OCI-LY1 (cell line): Measurements from ENCODE around the gene EQTN.

ENCODE experiments used
- H2AFZ ChIP-seq: fragments of 200-600 bp; sonication (generic), shearing (Covaris generic); 2 replicates; pipeline ENCODE4 v1.6.0; 2014; ENCODE audit warnings: antibody characterized with exemption, mild to moderate bottlenecking, low read length
- H3F3A ChIP-seq: fragments of 200-600 bp; sonication (generic), shearing (Covaris generic); 2 replicates; pipeline ENCODE4 v1.6.0; 2014; ENCODE audit warnings: mild to moderate bottlenecking, antibody characterized with exemption, low read length, moderate library complexity; ENCODE audit not compliant: insufficient read depth
- H3K27ac ChIP-seq: fragments of 200-600 bp; sonication (generic); 2 replicates; pipeline ENCODE4 v1.5.1; 2014; ENCODE audit warnings: low read length, mixed run types, mild to moderate bottlenecking, low read depth; ENCODE audit not compliant: poor library complexity, severe bottlenecking
- H3K27me3 ChIP-seq: fragments of 200-600 bp; sonication (generic); 2 replicates; pipeline ENCODE4 v1.6.0; 2014; ENCODE audit warnings: antibody characterized with exemption, mild to moderate bottlenecking, low read length, moderate library complexity; ENCODE audit not compliant: insufficient read depth
- H3K36me3 ChIP-seq: fragments of 200-600 bp; sonication (generic); 2 replicates; pipeline ENCODE4 v1.6.1; 2014; ENCODE audit warnings: mild to moderate bottlenecking, antibody characterized with exemption, low read length, moderate library complexity, mixed read lengths; ENCODE audit not compliant: insufficient read depth
- H3K4me1 ChIP-seq: fragments of 200-600 bp; sonication (generic); 2 replicates; pipeline ENCODE4 v1.5.1; 2014; ENCODE audit warnings: mild to moderate bottlenecking, low read length, moderate library complexity; ENCODE audit not compliant: insufficient read depth, severe bottlenecking
- H3K4me2 ChIP-seq: fragments of 200-600 bp; sonication (generic), shearing (Covaris generic); 2 replicates; pipeline ENCODE4 v1.6.1; 2014; ENCODE audit warnings: low read length
- H3K4me3 ChIP-seq: fragments of 200-600 bp; sonication (generic); 2 replicates; pipeline ENCODE4 v1.5.1; 2014; ENCODE audit warnings: low read length, low read depth, mild to moderate bottlenecking, mixed read lengths; ENCODE audit not compliant: poor library complexity, severe bottlenecking
- H3K79me2 ChIP-seq: fragments of 200-600 bp; shearing (Covaris generic); 2 replicates; pipeline ENCODE4 v1.6.1; 2016; ENCODE audit warnings: mixed run types, low read length, mixed read lengths; ENCODE audit not compliant: insufficient read depth
- H3K9ac ChIP-seq: fragments of 200-600 bp; sonication (generic), shearing (Covaris generic); 2 replicates; pipeline ENCODE4 v1.6.1; 2014; ENCODE audit warnings: mild to moderate bottlenecking, low read length, mixed read lengths
- H3K9me2 ChIP-seq: fragments of 200-600 bp; sonication (generic), shearing (Covaris generic); 2 replicates; pipeline ENCODE4 v1.6.1; 2014; ENCODE audit warnings: low read depth, mild to moderate bottlenecking, low read length, mixed read lengths
- H3K9me3 ChIP-seq: fragments of 200-600 bp; shearing (Covaris generic); 2 replicates; pipeline ENCODE4 v1.6.1; 2014; ENCODE audit warnings: low read length, mixed read lengths
- H4K20me1 ChIP-seq: fragments of 200-600 bp; sonication (generic), shearing (Covaris generic); 2 replicates; pipeline ENCODE4 v1.6.0; 2016; ENCODE audit warnings: mild to moderate bottlenecking, low read length; ENCODE audit not compliant: insufficient read depth
- EZH2 ChIP-seq: fragments of 200-600 bp; sonication (generic), shearing (Covaris generic); IDR thresholded peaks from 2 replicates; pipeline ENCODE4 v1.8.0; 2017; ENCODE audit warnings: borderline replicate concordance, mixed run types, mild to moderate bottlenecking, antibody characterized with exemption, low read length, moderate library complexity, mixed read lengths
- TF ChIP-seq, protein P1 (sequence below): fragments of 200-600 bp; sonication (generic), shearing (Covaris generic); IDR thresholded peaks from 2 replicates; pipeline ENCODE4 v1.5.1; 2017; ENCODE audit warnings: mild to moderate bottlenecking, antibody characterized with exemption, low read length, moderate library complexity, mixed read lengths

Gene EQTN

DNA sequence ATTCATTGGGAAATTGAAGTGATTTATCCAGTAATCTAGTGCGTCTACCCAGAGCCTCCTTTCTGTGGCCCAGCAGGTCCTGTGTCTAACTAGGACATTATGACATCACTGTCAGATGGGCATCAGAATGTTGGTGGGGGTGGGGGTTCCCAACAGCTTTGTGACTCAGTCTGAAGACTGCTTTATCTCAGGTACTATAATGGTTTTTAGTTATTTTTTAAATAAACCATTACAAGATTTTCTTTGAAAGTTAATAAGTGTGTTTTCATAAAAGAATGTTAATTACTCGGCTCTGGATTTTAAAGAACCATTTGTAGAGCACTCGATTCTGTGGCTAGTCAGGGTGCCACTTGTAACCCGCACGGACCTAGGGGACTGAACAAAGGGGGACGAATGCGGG lies at the start of gene EQTN:
Gene EQTN (minus strand): TSS at position 101 of the 400 bp plus-strand sequence. CDS start 95 bp downstream, at position 6.
- H3K27me3 ChIP-seq = no peaks in the 10 kb centered on the region
- no peak within 1 kb of the TSS for H3K4me3 ChIP-seq
- no peaks in the 10 kb centered on the region for H3K9me3 ChIP-seq
- H2AFZ ChIP-seq = no peak within 1 kb of the TSS
- H3K27ac ChIP-seq = no peak within 1 kb of the TSS
- H3K9me2 ChIP-seq = no peaks in the 10 kb centered on the region
- H3K4me1 ChIP-seq = no peaks in the 10 kb centered on the region
- H4K20me1 ChIP-seq = no peaks in the 10 kb centered on the region
- no peaks in the 10 kb centered on the region for H3K36me3 ChIP-seq
- H3K79me2 ChIP-seq = no peaks in the 10 kb centered on the region
- H3K4me2 ChIP-seq = no peak within 1 kb of the TSS
- TF ChIP-seq, protein P1, sequence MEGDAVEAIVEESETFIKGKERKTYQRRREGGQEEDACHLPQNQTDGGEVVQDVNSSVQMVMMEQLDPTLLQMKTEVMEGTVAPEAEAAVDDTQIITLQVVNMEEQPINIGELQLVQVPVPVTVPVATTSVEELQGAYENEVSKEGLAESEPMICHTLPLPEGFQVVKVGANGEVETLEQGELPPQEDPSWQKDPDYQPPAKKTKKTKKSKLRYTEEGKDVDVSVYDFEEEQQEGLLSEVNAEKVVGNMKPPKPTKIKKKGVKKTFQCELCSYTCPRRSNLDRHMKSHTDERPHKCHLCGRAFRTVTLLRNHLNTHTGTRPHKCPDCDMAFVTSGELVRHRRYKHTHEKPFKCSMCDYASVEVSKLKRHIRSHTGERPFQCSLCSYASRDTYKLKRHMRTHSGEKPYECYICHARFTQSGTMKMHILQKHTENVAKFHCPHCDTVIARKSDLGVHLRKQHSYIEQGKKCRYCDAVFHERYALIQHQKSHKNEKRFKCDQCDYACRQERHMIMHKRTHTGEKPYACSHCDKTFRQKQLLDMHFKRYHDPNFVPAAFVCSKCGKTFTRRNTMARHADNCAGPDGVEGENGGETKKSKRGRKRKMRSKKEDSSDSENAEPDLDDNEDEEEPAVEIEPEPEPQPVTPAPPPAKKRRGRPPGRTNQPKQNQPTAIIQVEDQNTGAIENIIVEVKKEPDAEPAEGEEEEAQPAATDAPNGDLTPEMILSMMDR = no peak
- TF ChIP-seq EZH2 = no peak
- H3F3A ChIP-seq = no peaks in the 10 kb centered on the region
- H3K9ac ChIP-seq = no peak within 1 kb of the TSS

DNA sequence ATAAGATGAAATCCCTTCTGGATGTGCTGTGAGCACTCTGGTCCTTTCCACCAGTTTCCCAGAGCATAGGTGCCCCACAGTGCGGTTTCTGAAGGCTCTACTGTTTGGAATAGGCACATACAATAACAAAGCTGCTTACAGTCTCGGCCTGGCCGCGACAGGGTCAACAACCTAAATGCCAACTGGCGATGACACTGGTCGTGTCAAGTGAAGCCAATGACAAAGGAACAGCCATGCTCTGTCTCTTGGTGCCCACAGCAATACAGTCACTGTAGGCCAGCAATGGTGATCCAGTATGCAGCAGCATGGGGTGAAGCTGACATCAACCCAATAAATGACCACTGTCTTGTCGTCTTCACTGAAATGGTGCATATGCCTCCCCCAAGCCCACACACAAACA lies 47.8 kb upstream of the EQTN start:
- TF ChIP-seq, protein P1 = no peak
- TF ChIP-seq EZH2 = no peak

DNA sequence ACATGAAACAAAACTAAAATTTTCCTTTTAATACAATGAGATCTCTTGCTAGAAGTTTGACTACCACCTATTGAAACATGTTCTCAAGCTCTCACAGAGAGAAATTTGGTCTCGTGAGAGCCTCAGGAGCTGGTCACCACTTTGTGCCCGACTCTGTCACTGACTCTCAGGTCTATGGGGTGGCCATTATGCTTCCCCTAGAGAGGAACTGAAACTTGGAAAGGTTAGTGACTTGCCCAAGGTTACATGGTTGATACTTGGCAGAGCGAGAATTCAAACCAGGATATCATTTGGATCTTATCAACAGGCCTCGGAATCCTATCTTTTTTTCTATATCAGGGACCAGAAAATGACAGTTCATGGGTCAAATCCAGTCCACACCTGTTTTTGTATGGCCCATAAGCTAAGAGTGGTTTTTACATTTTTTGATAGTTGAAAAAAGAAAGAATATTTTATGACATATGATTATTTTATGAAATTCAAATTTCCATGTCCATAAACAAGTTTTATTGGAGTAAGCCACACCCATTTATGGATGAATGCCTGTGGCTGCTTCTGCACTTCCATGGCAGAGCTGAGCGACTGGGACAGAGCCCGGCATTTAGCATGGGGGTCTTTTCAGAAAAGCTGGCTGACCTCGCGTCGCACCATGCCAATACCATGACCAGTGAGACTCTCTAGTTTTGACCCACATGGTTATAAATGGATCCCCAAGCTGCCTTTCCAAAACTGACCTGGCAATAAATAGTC lies 44.8 kb upstream of the EQTN start:
- Histone ChIP-seq H3K4me2 (no peak overlapping the region), H4K20me1 (no peaks in the 10 kb centered on the region), H3K36me3 (no peaks in the 10 kb centered on the region), H3K9me2 (no peaks in the 10 kb centered on the region), H3K4me3 (no peak overlapping the region), H3F3A (no peaks in the 10 kb centered on the region), H3K9ac (no peak overlapping the region), H3K27me3 (no peaks in the 10 kb centered on the region; the same call in 1 of the 2 replicates), H3K79me2 (no peaks in the 10 kb centered on the region), H3K9me3 (no peaks in the 10 kb centered on the region), H3K4me1 (no peaks in the 10 kb centered on the region), H3K27ac (no peak overlapping the region), H2AFZ (no peak overlapping the region)
- TF ChIP-seq EZH2 = no peak
- TF ChIP-seq, protein P1 = no peak

More for the DNA sequence above, 47.8 kb upstream of the EQTN start:
- Histone ChIP-seq H4K20me1 (no peaks in the 10 kb centered on the region), H3K79me2 (no peaks in the 10 kb centered on the region), H3K27ac (no peak overlapping the region), H3K9ac (no peak overlapping the region), H3K4me2 (no peak overlapping the region), H3K4me3 (no peak overlapping the region), H3F3A (no peaks in the 10 kb centered on the region), H3K9me2 (no peaks in the 10 kb centered on the region), H3K4me1 (no peaks in the 10 kb centered on the region), H3K36me3 (no peaks in the 10 kb centered on the region), H3K9me3 (no peaks in the 10 kb centered on the region), H3K27me3 (no peaks in the 10 kb centered on the region), H2AFZ (no peak overlapping the region)
